Mesenchymal stem cell (in vitro differentiated cells and primary cell): ENCODE measurements around the gene PFKP.
A peak's percentile ranks its signal among the peaks of the same experiment; 100 is the strongest.

Experiments
- DNase-seq: peaks from one replicate; pipeline ENCODE4 v3.0.0-alpha.2; 2013
- H2AFZ ChIP-seq: one replicate; pipeline ENCODE4 v1.6.1; 2013; ENCODE audit warnings: low read depth, mild to moderate bottlenecking, control low read depth, inconsistent platforms, low read length, moderate library complexity
- H2AK5ac ChIP-seq: 2 replicates; pipeline ENCODE4 v1.6.1; 2013; ENCODE audit warnings: low read length, moderate library complexity, mild to moderate bottlenecking, inconsistent platforms; ENCODE audit not compliant: severe bottlenecking
- H2BK120ac ChIP-seq: one replicate; pipeline ENCODE4 v1.6.1; 2013; ENCODE audit warnings: low read depth, mild to moderate bottlenecking, inconsistent platforms, low read length, moderate library complexity
- H2BK12ac ChIP-seq, 2 experiments: one replicate each; pipeline ENCODE4 v1.6.1; 2013; ENCODE audit warnings: inconsistent platforms in 2 of 2, low read length in 2 of 2, mild to moderate bottlenecking in 2 of 2, moderate library complexity in 2 of 2, control low read depth in 1 of 2
- H2BK15ac ChIP-seq: one replicate; pipeline ENCODE4 v1.6.1; 2013; ENCODE audit warnings: mild to moderate bottlenecking, low read depth, inconsistent platforms; ENCODE audit not compliant: poor library complexity, severe bottlenecking
- H2BK5ac ChIP-seq: 2 replicates; pipeline ENCODE4 v1.6.1; 2013; ENCODE audit warnings: low read depth, mild to moderate bottlenecking, low read length, control low read depth, inconsistent platforms; ENCODE audit not compliant: poor library complexity, severe bottlenecking
- H3K14ac ChIP-seq, 2 experiments: one replicate each; pipeline ENCODE4 v1.6.1; 2013; ENCODE audit warnings: inconsistent platforms in 2 of 2, low read length in 2 of 2, control low read depth in 1 of 2, mild to moderate bottlenecking in 1 of 2, moderate library complexity in 1 of 2
- H3K18ac ChIP-seq, 2 experiments: one replicate each; pipeline ENCODE4 v1.6.1; 2013; ENCODE audit warnings: inconsistent platforms in 2 of 2, low read length in 2 of 2, control low read depth in 1 of 2, low read depth in 1 of 2, mild to moderate bottlenecking in 1 of 2
- H3K23ac ChIP-seq, 2 experiments: one replicate each; pipeline ENCODE4 v1.6.1; 2013; ENCODE audit warnings: inconsistent platforms in 2 of 2, low read length in 2 of 2, mild to moderate bottlenecking in 2 of 2, moderate library complexity in 2 of 2, control low read depth in 1 of 2
- H3K27ac ChIP-seq: 2 replicates; pipeline ENCODE4 v1.5.1; 2013; ENCODE audit warnings: mild to moderate bottlenecking, moderate library complexity, low read length, control low read depth, inconsistent platforms; ENCODE audit not compliant: poor library complexity, severe bottlenecking
- H3K27me3 ChIP-seq, 2 experiments: 2 replicates each; pipeline versions ENCODE4 v1.6.1 to v1.7.0; 2013; ENCODE audit warnings: low read length in 2 of 2, mild to moderate bottlenecking in 2 of 2, moderate library complexity in 2 of 2, control low read depth in 1 of 2, inconsistent platforms in 1 of 2; ENCODE audit not compliant: control insufficient read depth in 1 of 2, insufficient read depth in 1 of 2
- H3K36me3 ChIP-seq, 2 experiments: 2 replicates each; pipeline versions ENCODE4 v1.6.1 to v1.7.0; 2013; ENCODE audit warnings: low read length in 2 of 2, control low read depth in 1 of 2, inconsistent platforms in 1 of 2, low read depth in 1 of 2, mild to moderate bottlenecking in 1 of 2; ENCODE audit not compliant: insufficient read depth in 2 of 2, control insufficient read depth in 1 of 2
- H3K4ac ChIP-seq, 2 experiments: one replicate each; pipeline ENCODE4 v1.6.1; 2013; ENCODE audit warnings: inconsistent platforms in 2 of 2, low read length in 2 of 2, mild to moderate bottlenecking in 2 of 2, moderate library complexity in 2 of 2, control low read depth in 1 of 2, low read depth in 1 of 2
- H3K4me1 ChIP-seq: 2 replicates; pipeline ENCODE4 v1.6.1; 2013; ENCODE audit warnings: low read depth, low read length, control low read depth; ENCODE audit not compliant: control insufficient read depth, insufficient read depth
- H3K4me2 ChIP-seq: 2 replicates; pipeline ENCODE4 v1.6.1; 2013; ENCODE audit warnings: low read length, mild to moderate bottlenecking, inconsistent platforms; ENCODE audit not compliant: poor library complexity, severe bottlenecking
- H3K4me3 ChIP-seq, 2 experiments: 2 replicates each; pipeline versions ENCODE4 v1.5.1 to v1.7.0; 2013; ENCODE audit warnings: low read length in 2 of 2, mild to moderate bottlenecking in 2 of 2, control low read depth in 1 of 2, low read depth in 1 of 2; ENCODE audit not compliant: insufficient read depth in 1 of 2
- H3K79me1 ChIP-seq: replicated peaks from 2 replicates; pipeline ENCODE4 v1.6.1; 2013; ENCODE audit warnings: mild to moderate bottlenecking, control low read depth, low read length, inconsistent platforms; ENCODE audit not compliant: poor library complexity, severe bottlenecking
- H3K9ac ChIP-seq: 2 replicates; pipeline ENCODE4 v1.7.0; 2013; ENCODE audit warnings: mild to moderate bottlenecking, low read length, moderate library complexity
- H3K9me3 ChIP-seq: 2 replicates; pipeline ENCODE4 v1.7.0; 2013; ENCODE audit warnings: mild to moderate bottlenecking, low read length; ENCODE audit not compliant: control insufficient read depth
- H4K8ac ChIP-seq: one replicate; pipeline ENCODE4 v1.6.1; 2013; ENCODE audit warnings: inconsistent platforms, mild to moderate bottlenecking, low read length, moderate library complexity
- H4K91ac ChIP-seq: one replicate; pipeline ENCODE4 v1.6.1; 2013; ENCODE audit warnings: mild to moderate bottlenecking, low read length, inconsistent platforms
- WGBS: methylation state at CpG from one replicate; pipeline ENCODE4 v1.1.7; 2013; ENCODE audit warnings: mixed read lengths; 5-methylcytosine and 5-hydroxymethylcytosine counted together

Gene PFKP

DNA sequence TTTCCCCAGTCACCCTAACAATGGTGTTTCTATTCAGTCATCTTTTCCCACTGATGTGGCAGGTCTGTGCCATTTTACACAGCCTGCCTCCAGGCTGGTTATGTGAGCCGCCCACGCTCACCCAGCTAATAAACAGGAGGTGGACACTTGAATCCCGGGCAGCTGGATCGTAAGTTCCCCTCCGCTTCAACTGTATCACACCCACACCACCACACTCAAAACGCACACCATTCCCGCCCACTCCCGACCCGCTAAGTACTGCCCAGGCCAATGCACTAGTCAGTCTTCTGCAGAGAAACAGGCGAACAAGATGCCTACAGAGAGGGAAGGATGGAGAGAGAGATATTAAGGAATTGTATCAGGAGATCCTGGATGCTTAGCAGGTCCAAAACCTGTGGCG is 38.9 kb upstream of the PFKP start:
- no peak overlapping the region for H3K9ac ChIP-seq
- peak overlapping the region; percentile 43 for H4K91ac ChIP-seq
- no peak overlapping the region for H3K4me2 ChIP-seq
- no peak overlapping the region for H3K4ac ChIP-seq
- H3K9me3 ChIP-seq: peaks cover 6% of the 10 kb centered on the region
- H3K18ac ChIP-seq: no peak overlapping the region
- no peak overlapping the region for H4K8ac ChIP-seq
- no peaks in the 10 kb centered on the region for H3K4me1 ChIP-seq
- H3K23ac ChIP-seq: no peak overlapping the region
- 79% methylated on average over 11 of the region's 11 CpGs for WGBS
- H2AK5ac ChIP-seq: no peak overlapping the region
- no peak overlapping the region for H3K14ac ChIP-seq
- H2BK12ac ChIP-seq: no peak overlapping the region
- no peak overlapping the region for H2BK120ac ChIP-seq
- no peak overlapping the region for H2BK15ac ChIP-seq
- no peak overlapping the region for H3K27ac ChIP-seq
- H3K36me3 ChIP-seq: no peaks in the 10 kb centered on the region
- no peak overlapping the region for H2BK5ac ChIP-seq
- H3K27me3 ChIP-seq: peaks cover 0 to 43% of the 10 kb centered on the region in 2 experiments
- DNase-seq: no peak
- H2AFZ ChIP-seq: no peak overlapping the region
- H3K79me1 ChIP-seq: no peaks in the 10 kb centered on the region
- no peak overlapping the region for H3K4me3 ChIP-seq

DNA sequence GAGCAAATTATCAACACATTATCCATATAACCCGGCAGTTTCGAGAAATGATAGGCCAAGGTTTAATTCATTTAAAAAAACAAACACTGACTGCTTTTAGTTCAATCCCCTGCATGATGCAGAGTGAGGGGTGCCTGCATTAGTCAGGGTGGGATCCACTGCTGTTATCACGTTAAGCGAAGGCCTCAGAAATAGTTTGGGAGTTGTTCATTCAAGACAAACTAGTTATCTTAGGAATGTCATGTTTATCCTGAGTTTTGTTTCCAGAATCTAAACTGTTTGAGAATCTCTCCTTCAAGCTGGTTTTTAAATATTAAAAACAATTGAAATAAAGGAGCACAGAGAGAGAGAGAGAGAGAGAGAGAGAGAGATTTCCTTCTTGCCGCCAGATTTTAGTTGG is 36.6 kb upstream of the PFKP start:
- H3K23ac ChIP-seq: no peak overlapping the region
- H3K18ac ChIP-seq: no peak overlapping the region
- H3K4ac ChIP-seq: no peak overlapping the region
- H2BK12ac ChIP-seq: no peak overlapping the region
- no peak overlapping the region for H2AK5ac ChIP-seq
- no peak overlapping the region for H4K91ac ChIP-seq
- no peak overlapping the region for H3K4me3 ChIP-seq
- no peak overlapping the region for H2BK5ac ChIP-seq
- H3K4me1 ChIP-seq: no peaks in the 10 kb centered on the region
- no peaks in the 10 kb centered on the region for H3K9me3 ChIP-seq
- H3K27me3 ChIP-seq: peaks cover 0 to 41% of the 10 kb centered on the region in 2 experiments
- H3K79me1 ChIP-seq: no peaks in the 10 kb centered on the region
- WGBS: 66% methylated on average over 4 of the region's 5 CpGs
- no peak overlapping the region for H3K9ac ChIP-seq
- DNase-seq: no peak
- H2BK120ac ChIP-seq: no peak overlapping the region
- H2AFZ ChIP-seq: no peak overlapping the region
- no peak overlapping the region for H3K14ac ChIP-seq
- H3K27ac ChIP-seq: no peak overlapping the region
- H2BK15ac ChIP-seq: no peak overlapping the region
- H3K4me2 ChIP-seq: no peak overlapping the region
- no peaks in the 10 kb centered on the region for H3K36me3 ChIP-seq
- H4K8ac ChIP-seq: no peak overlapping the region

DNA sequence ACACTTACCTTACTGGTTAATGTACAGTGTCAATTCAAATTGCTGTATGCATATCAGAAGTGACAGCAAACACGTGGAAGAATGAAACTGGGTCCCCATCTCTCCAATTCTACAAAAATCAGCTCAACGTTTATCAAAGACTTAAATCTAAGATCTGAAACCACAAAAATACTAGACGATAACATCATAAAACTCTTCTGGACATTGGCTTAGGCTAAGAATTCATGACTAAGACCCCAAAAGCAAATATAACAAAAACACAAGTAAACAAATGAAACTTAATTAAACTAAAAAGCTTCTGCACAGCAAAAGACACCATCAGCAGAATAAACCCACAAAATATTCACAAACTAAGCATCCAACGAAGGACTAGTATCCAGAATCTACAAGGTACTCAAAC is 35.9 kb upstream of the PFKP start:
- Histone ChIP-seq H3K27ac (no peak overlapping the region), H3K36me3 (no peaks in the 10 kb centered on the region), H2AK5ac (no peak overlapping the region), H2BK12ac (no peak overlapping the region), H4K8ac (no peak overlapping the region), H3K23ac (no peak overlapping the region), H3K9me3 (no peaks in the 10 kb centered on the region), H3K27me3 (peaks cover 0 to 48% of the 10 kb centered on the region in 2 experiments), H3K18ac (no peak overlapping the region), H4K91ac (no peak overlapping the region), H3K4me2 (no peak overlapping the region), H2AFZ (no peak overlapping the region), H3K14ac (no peak overlapping the region), H2BK5ac (no peak overlapping the region), H3K4ac (no peak overlapping the region), H3K4me1 (no peaks in the 10 kb centered on the region), H3K9ac (no peak overlapping the region), H3K79me1 (no peaks in the 10 kb centered on the region), H2BK120ac (no peak overlapping the region), H3K4me3 (no peak overlapping the region), H2BK15ac (no peak overlapping the region)
- DNase-seq: peak; percentile 24
- 18% methylated on average over 4 of the region's 4 CpGs for WGBS

DNA sequence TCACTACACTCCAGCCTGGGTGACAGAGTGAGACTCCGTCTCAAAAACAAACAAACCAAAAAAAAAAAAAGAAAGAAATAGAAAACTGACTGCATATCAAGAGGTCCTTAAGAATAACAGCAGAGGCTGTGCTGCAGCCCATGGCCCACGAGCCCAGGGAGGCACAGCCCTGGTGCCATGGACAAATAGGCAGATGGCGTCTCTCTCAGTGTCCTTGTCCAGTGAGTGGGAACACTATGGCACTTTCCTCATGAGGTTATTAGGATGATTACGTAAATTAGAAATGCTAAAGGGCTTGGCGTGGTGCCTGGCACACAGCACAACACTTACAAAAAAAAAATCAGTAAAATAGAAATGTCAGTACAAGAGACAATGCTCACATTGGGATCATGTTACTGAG is 33.4 kb upstream of the PFKP start:
- no peak overlapping the region for H3K27ac ChIP-seq
- no peak for DNase-seq
- no peak overlapping the region for H2BK12ac ChIP-seq
- no peak overlapping the region for H3K9ac ChIP-seq
- H3K4me3 ChIP-seq: no peak overlapping the region
- H4K91ac ChIP-seq: no peak overlapping the region
- no peaks in the 10 kb centered on the region for H3K4me1 ChIP-seq
- WGBS: 88% methylated on average over 2 of the region's 5 CpGs
- H3K4me2 ChIP-seq: no peak overlapping the region
- no peak overlapping the region for H3K14ac ChIP-seq
- no peak overlapping the region for H3K18ac ChIP-seq
- H3K27me3 ChIP-seq: peaks cover 0 to 66% of the 10 kb centered on the region in 2 experiments
- H2BK15ac ChIP-seq: no peak overlapping the region
- peaks cover 2% of the 10 kb centered on the region for H3K9me3 ChIP-seq
- no peak overlapping the region for H2BK120ac ChIP-seq
- H3K79me1 ChIP-seq: no peaks in the 10 kb centered on the region
- H2AFZ ChIP-seq: no peak overlapping the region
- no peaks in the 10 kb centered on the region for H3K36me3 ChIP-seq
- H3K4ac ChIP-seq: no peak overlapping the region
- no peak overlapping the region for H2AK5ac ChIP-seq
- no peak overlapping the region for H3K23ac ChIP-seq
- H4K8ac ChIP-seq: no peak overlapping the region
- H2BK5ac ChIP-seq: no peak overlapping the region
